Neural progenitor cell (in vitro differentiated cells): ENCODE measurements around the gene EFNB2.

ENCODE experiments used
- EZH2 ChIP-seq: fragments of 200-600 bp; sonication (generic); IDR thresholded peaks from 2 replicates; pipeline ENCODE4 v1.6.1; 2017; ENCODE audit warnings: antibody characterized with exemption, mild to moderate bottlenecking, moderate library complexity
- TF ChIP-seq, protein P1 (sequence below): fragments of 200-600 bp; sonication (generic); IDR thresholded peaks from 2 replicates; pipeline ENCODE4 v1.5.1; 2017; ENCODE audit warnings: antibody characterized with exemption, mild to moderate bottlenecking

DNA sequence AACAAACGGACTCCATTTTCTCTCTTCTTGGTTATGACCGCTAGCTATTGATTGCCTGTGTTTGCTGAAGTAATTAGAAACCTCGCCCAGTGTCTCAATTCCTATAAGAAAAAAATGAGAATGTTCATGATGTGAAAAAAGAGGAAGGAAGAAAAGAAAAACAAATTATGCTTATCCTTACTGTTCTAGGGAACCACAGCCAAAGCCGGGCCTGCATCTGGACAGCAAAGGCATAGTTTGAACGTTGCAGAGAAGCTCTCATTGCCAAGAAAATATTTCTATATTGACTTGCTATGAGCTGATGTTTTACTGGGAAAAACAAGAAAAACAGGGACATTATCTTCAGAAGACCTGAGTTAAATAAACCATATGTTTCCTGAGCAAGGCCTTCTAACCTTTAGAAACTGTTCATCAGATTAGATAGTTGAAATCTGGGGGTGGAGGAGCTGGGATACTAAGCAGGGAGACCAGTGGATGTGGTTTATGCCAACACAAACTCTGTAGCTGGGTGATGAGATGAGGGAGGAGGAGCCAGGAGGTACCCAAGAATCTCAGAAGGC is 55.0 kb downstream of the EFNB2 start:
- TF ChIP-seq, protein P1, sequence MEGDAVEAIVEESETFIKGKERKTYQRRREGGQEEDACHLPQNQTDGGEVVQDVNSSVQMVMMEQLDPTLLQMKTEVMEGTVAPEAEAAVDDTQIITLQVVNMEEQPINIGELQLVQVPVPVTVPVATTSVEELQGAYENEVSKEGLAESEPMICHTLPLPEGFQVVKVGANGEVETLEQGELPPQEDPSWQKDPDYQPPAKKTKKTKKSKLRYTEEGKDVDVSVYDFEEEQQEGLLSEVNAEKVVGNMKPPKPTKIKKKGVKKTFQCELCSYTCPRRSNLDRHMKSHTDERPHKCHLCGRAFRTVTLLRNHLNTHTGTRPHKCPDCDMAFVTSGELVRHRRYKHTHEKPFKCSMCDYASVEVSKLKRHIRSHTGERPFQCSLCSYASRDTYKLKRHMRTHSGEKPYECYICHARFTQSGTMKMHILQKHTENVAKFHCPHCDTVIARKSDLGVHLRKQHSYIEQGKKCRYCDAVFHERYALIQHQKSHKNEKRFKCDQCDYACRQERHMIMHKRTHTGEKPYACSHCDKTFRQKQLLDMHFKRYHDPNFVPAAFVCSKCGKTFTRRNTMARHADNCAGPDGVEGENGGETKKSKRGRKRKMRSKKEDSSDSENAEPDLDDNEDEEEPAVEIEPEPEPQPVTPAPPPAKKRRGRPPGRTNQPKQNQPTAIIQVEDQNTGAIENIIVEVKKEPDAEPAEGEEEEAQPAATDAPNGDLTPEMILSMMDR = no peak
- no peak for TF ChIP-seq EZH2
